GM23338 (cell line): ENCODE data around the gene ACVR2A.

Experiments used
- CREB1 ChIP-seq: fragments of 250-450 bp; sonication (Bioruptor Pico); IDR thresholded peaks from 2 replicates; pipeline ENCODE4 v1.5.0; 2020; ENCODE audit warnings: low read depth, mild to moderate bottlenecking, moderate library complexity
- EZH2 ChIP-seq: fragments of 200-600 bp; sonication (generic); IDR thresholded peaks from one replicate; pipeline ENCODE4 v1.8.0; 2017; ENCODE audit warnings: antibody characterized with exemption, mild to moderate bottlenecking, low read depth; ENCODE audit not compliant: unreplicated experiment
- POLR2AphosphoS5 ChIP-seq: IDR thresholded peaks from 2 replicates; pipeline ENCODE4 v1.6.1; 2016; ENCODE audit warnings: antibody characterized with exemption, low read depth
- STAT1 ChIP-seq: IDR thresholded peaks from one replicate; pipeline ENCODE4 v1.6.1; 2016; ENCODE audit warnings: antibody characterized with exemption; ENCODE audit not compliant: unreplicated experiment
- TF ChIP-seq, protein P1 (sequence below), 2 experiments: fragments of 200-600 bp in 1 of 2; sonication (generic) in 1 of 2; conservative IDR thresholded peaks; 2 replicates each; pipeline versions ENCODE4 v1.5.1 to v1.6.1; 2016 to 2017; ENCODE audit warnings: antibody characterized with exemption in 2 of 2, low read depth in 2 of 2, mild to moderate bottlenecking in 2 of 2, moderate library complexity in 1 of 2
- TF ChIP-seq, protein P2 (sequence below): IDR thresholded peaks from one replicate; pipeline ENCODE4 v1.6.1; 2018; ENCODE audit warnings: antibody characterized with exemption; ENCODE audit not compliant: unreplicated experiment
- TF ChIP-seq, protein P3 (sequence below): IDR thresholded peaks from 2 replicates; pipeline ENCODE4 v1.6.1; 2016; ENCODE audit warnings: antibody characterized with exemption

DNA sequence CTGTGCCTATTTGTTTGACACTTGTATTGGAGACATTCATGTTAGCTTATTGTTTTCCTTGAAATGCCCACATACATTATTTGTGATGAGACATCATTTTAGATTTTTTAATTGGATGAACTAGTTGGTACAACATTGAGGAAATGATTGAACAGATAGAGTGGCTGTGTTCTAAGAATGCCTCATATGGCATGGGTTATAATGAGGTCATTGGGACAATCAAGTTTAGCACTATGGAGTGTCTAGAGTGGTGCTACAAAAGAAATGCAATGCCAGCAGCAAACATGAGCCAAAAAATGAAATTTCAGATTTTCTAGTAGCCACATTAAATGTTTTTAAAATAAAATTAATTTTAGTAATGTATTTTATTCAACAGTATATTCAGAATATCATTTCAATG is 28.1 kb downstream of the ACVR2A start:
- TF ChIP-seq, protein P1, sequence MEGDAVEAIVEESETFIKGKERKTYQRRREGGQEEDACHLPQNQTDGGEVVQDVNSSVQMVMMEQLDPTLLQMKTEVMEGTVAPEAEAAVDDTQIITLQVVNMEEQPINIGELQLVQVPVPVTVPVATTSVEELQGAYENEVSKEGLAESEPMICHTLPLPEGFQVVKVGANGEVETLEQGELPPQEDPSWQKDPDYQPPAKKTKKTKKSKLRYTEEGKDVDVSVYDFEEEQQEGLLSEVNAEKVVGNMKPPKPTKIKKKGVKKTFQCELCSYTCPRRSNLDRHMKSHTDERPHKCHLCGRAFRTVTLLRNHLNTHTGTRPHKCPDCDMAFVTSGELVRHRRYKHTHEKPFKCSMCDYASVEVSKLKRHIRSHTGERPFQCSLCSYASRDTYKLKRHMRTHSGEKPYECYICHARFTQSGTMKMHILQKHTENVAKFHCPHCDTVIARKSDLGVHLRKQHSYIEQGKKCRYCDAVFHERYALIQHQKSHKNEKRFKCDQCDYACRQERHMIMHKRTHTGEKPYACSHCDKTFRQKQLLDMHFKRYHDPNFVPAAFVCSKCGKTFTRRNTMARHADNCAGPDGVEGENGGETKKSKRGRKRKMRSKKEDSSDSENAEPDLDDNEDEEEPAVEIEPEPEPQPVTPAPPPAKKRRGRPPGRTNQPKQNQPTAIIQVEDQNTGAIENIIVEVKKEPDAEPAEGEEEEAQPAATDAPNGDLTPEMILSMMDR (conservative IDR thresholded peaks at IDR 0.05; ENCODE audit: low read depth in 2 of 2), result no peak
- no peak for TF ChIP-seq CREB1 (CRISPR knock-in tag)
- TF ChIP-seq, protein P2, sequence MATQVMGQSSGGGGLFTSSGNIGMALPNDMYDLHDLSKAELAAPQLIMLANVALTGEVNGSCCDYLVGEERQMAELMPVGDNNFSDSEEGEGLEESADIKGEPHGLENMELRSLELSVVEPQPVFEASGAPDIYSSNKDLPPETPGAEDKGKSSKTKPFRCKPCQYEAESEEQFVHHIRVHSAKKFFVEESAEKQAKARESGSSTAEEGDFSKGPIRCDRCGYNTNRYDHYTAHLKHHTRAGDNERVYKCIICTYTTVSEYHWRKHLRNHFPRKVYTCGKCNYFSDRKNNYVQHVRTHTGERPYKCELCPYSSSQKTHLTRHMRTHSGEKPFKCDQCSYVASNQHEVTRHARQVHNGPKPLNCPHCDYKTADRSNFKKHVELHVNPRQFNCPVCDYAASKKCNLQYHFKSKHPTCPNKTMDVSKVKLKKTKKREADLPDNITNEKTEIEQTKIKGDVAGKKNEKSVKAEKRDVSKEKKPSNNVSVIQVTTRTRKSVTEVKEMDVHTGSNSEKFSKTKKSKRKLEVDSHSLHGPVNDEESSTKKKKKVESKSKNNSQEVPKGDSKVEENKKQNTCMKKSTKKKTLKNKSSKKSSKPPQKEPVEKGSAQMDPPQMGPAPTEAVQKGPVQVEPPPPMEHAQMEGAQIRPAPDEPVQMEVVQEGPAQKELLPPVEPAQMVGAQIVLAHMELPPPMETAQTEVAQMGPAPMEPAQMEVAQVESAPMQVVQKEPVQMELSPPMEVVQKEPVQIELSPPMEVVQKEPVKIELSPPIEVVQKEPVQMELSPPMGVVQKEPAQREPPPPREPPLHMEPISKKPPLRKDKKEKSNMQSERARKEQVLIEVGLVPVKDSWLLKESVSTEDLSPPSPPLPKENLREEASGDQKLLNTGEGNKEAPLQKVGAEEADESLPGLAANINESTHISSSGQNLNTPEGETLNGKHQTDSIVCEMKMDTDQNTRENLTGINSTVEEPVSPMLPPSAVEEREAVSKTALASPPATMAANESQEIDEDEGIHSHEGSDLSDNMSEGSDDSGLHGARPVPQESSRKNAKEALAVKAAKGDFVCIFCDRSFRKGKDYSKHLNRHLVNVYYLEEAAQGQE, result no peak
- no peak for TF ChIP-seq POLR2AphosphoS5
- no peak for TF ChIP-seq STAT1
- no peak for TF ChIP-seq EZH2
- TF ChIP-seq, protein P3, sequence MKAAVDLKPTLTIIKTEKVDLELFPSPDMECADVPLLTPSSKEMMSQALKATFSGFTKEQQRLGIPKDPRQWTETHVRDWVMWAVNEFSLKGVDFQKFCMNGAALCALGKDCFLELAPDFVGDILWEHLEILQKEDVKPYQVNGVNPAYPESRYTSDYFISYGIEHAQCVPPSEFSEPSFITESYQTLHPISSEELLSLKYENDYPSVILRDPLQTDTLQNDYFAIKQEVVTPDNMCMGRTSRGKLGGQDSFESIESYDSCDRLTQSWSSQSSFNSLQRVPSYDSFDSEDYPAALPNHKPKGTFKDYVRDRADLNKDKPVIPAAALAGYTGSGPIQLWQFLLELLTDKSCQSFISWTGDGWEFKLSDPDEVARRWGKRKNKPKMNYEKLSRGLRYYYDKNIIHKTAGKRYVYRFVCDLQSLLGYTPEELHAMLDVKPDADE, result no peak
